Effector memory CD4-positive, alpha-beta T cell (primary cell): ENCODE measurements around the gene ABI1.

Experiments
- DNase-seq, 3 donors: peaks; one replicate each; pipeline ENCODE4 v3.0.0-alpha.2; 2020
- H3K27ac ChIP-seq: 2 replicates; pipeline ENCODE4 v1.7.0; 2013; ENCODE audit warnings: mild to moderate bottlenecking, low read length, moderate library complexity; ENCODE audit not compliant: insufficient read depth, poor library complexity, severe bottlenecking
- H3K27me3 ChIP-seq: replicated peaks from 2 replicates; pipeline ENCODE4 v1.7.0; 2013; ENCODE audit warnings: mild to moderate bottlenecking, low read length; ENCODE audit not compliant: insufficient read depth, control insufficient read depth, poor library complexity, severe bottlenecking
- H3K36me3 ChIP-seq: 2 replicates; pipeline ENCODE4 v1.7.0; 2013; ENCODE audit warnings: mild to moderate bottlenecking, low read length, moderate library complexity; ENCODE audit not compliant: control insufficient read depth, insufficient read depth
- H3K4me1 ChIP-seq: 2 replicates; pipeline ENCODE4 v1.7.0; 2013; ENCODE audit warnings: low read length, mild to moderate bottlenecking; ENCODE audit not compliant: control insufficient read depth, insufficient read depth, poor library complexity, severe bottlenecking
- H3K4me3 ChIP-seq: 2 replicates; pipeline ENCODE4 v1.7.0; 2013; ENCODE audit warnings: low read length, low read depth, mild to moderate bottlenecking; ENCODE audit not compliant: insufficient read depth, poor library complexity, severe bottlenecking
- H3K9me3 ChIP-seq: 2 replicates; pipeline ENCODE4 v1.7.0; 2013; ENCODE audit warnings: mild to moderate bottlenecking, low read length, moderate library complexity; ENCODE audit not compliant: control insufficient read depth

The ABI1 gene

DNA sequence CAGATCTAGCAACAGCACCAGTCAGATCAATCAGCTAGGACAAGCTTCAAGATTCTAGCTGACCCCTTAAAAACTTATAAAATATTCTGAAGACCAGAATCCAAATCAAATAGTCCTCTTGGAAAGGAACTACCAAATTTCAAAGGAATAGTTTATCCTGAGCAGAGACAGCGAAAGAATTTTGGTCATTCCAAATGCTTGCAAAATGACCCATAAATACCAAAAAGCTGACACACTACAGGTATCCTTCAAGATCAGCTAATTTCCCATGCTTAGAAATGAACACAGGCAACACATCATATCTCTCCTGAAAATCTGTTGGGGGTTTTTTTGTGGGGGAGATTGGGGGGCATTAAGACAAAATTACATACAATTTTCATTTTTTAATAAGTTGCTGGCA, 84.5 kb downstream of the ABI1 start:
- Histone ChIP-seq H3K27me3 (no peaks in the 10 kb centered on the region), H3K36me3 (no peaks in the 10 kb centered on the region), H3K27ac (no peak overlapping the region), H3K9me3 (no peaks in the 10 kb centered on the region), H3K4me3 (no peak overlapping the region), H3K4me1 (no peaks in the 10 kb centered on the region)
- no peak for DNase-seq

DNA sequence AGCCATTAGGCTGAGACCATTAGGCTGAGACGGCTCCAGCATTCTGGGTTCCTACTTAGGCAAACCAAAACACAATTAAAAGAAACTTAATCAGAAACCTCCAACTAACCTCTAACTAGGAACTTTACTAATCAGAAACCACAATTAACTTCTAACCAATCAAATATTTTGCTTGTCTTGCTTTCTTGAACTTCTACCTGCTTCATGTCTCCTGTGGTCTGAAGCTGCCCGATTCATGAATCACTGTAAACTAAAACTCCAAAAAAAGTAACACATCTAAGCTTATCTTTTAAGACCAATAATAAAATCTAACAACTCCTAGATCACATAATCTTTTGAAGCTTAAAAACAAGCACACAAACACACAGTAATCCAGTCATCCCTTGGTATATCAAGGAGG, 87.1 kb downstream of the ABI1 start:
- H3K4me3 ChIP-seq, result no peak overlapping the region
- no peaks in the 10 kb centered on the region for H3K9me3 ChIP-seq
- H3K36me3 ChIP-seq, result peaks cover 5% of the 10 kb centered on the region
- H3K27ac ChIP-seq, result no peak overlapping the region
- no peaks in the 10 kb centered on the region for H3K4me1 ChIP-seq
- H3K27me3 ChIP-seq, result no peaks in the 10 kb centered on the region
- DNase-seq, result no peak

DNA sequence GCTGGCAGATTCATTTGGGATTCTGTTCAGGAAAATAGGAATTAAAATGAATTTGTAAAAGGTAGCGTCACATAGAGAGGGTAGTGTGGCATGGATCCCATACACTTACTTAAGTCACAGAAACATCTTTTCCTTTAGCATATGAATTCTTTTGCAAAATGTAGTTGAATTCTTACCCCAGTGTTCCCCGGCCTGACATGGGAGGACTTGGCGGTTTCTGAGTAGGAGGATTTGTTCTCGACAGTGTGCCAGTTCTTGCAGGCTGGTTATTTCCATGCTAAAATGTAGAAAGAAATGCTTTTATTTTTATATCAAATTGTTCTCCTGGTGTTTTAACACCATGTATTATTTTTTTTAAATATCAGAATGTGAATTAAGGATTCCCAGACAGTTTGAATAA, 90.7 kb downstream of the ABI1 start:
- H3K27ac ChIP-seq, result no peak overlapping the region
- DNase-seq, result no peak

DNA sequence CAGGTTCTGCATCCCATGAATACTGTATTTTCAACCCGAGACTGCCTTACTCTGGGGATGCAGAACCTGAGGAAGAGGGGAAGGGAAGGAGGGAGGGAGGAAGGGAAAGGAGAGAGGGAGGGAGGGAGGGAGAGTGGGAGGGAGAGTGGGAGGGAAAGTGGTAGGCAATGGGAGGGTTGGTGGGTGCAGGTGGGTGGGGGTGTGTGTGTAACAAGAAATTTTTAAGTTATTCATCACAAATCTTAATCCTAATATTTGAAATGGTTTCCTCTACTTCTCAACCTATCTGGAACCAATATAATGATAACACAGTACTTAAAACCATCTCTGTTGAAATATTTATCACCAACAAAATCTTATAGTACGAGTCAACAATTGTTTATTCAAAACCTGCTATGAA, 95.2 kb downstream of the ABI1 start:
- H3K4me1 ChIP-seq, result no peaks in the 10 kb centered on the region
- peaks cover 33% of the 10 kb centered on the region for H3K36me3 ChIP-seq
- no peak overlapping the region for H3K4me3 ChIP-seq
- no peaks in the 10 kb centered on the region for H3K9me3 ChIP-seq
- no peak overlapping the region for H3K27ac ChIP-seq
- no peak for DNase-seq
- H3K27me3 ChIP-seq, result no peaks in the 10 kb centered on the region

More for the DNA sequence above, 90.7 kb downstream of the ABI1 start:
- H3K4me1 ChIP-seq, result no peaks in the 10 kb centered on the region
- no peaks in the 10 kb centered on the region for H3K27me3 ChIP-seq
- H3K4me3 ChIP-seq, result no peak overlapping the region
- no peaks in the 10 kb centered on the region for H3K9me3 ChIP-seq
- peaks cover 9% of the 10 kb centered on the region for H3K36me3 ChIP-seq

DNA sequence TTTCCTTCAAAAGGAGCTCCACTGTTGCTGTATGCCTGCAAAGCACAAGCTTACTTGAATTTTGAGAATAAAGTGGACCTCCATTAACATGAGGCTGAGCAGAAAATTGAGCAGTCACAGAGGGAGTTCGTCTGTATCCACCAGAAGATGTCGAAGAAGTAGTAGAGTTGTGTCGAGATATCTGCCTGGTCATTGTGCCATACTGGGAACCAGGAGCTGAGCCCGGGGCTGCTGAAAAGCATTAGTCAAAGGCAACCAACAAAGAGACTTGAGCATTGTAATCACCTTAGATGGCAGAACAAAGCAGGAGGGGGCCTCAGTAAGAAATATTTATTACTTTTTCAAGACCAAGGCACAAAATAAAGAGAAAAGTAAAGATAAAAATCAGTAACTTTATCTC, 101.8 kb downstream of the ABI1 start:
- Histone ChIP-seq H3K9me3 (no peaks in the 10 kb centered on the region), H3K27me3 (no peaks in the 10 kb centered on the region), H3K27ac (no peak overlapping the region), H3K36me3 (peaks cover 34% of the 10 kb centered on the region), H3K4me3 (no peak overlapping the region), H3K4me1 (no peaks in the 10 kb centered on the region)
- DNase-seq, result no peak

DNA sequence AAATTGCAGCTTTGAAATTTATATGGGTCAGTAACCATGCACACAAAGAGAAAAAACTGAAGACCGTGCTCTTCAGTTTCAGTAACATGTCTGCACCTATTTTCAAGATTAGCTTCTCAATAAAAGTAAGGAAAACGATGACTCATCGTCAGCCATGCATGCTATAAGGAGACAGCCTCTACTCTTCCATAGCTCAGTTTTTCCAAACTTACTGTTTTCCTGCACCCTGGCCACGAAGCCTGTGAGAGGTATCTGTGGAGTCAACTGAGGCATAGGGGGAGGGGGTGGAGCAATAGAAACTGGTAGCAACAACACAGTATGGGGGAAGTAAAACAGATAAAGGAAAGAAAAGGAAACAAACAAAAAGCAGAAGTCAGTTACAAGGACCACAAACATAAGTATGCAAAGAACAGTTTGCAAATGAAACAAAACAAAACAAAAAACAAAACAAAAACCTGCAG, 105.3 kb downstream of the ABI1 start:
- no peak overlapping the region for H3K27ac ChIP-seq

DNA sequence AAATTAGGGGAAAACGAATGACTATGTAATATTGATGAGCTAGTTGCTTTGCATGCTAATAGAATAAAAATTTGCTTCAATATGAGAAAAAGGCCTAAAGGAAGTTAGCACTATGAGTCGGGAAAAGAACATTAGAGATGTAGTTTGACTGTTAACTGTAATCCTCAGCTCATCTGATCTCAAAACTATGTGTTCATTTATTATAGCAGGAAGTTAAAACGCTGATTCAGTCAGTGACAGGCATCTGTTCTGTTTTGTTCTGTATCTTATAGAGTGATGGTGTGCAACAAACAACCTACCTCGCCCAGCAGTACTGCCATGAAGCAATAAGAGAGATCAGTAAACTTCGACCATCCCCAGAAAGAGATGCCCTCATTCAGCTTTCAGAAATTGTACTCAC, 114.7 kb downstream of the ABI1 start:
- Histone ChIP-seq H3K27ac (no peak overlapping the region), H3K9me3 (no peaks in the 10 kb centered on the region), H3K4me3 (no peak overlapping the region), H3K4me1 (no peaks in the 10 kb centered on the region), H3K27me3 (no peaks in the 10 kb centered on the region), H3K36me3 (peaks cover 29% of the 10 kb centered on the region)
- DNase-seq, result no peak

More for the DNA sequence above, 105.3 kb downstream of the ABI1 start:
- Histone ChIP-seq H3K9me3 (no peaks in the 10 kb centered on the region), H3K36me3 (peaks cover 24% of the 10 kb centered on the region), H3K4me3 (no peak overlapping the region), H3K27me3 (no peaks in the 10 kb centered on the region), H3K4me1 (no peaks in the 10 kb centered on the region)
- DNase-seq, result no peak

DNA sequence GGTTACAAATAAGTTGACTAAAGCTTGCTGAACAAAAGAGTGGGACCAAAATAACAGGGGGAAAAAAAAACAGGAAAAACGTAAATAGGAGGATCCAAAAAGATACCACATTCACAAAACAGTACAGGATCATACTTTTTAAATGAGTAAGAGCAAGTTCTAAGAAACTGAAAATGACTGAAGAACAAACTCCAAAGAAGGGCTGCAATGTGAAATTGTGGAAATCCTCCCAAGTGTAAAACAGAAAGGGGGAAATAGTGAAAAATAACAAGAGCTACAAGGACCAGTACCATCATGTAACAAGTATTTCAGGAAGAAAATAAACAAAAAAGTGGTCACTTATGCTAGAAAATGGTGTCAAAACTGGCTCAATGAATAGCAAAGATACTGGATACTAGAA, 116.9 kb downstream of the ABI1 start:
- Histone ChIP-seq H3K36me3 (peaks cover 17% of the 10 kb centered on the region), H3K27me3 (no peaks in the 10 kb centered on the region), H3K4me1 (no peaks in the 10 kb centered on the region), H3K9me3 (no peaks in the 10 kb centered on the region), H3K27ac (no peak overlapping the region), H3K4me3 (no peak overlapping the region)
- no peak for DNase-seq

DNA sequence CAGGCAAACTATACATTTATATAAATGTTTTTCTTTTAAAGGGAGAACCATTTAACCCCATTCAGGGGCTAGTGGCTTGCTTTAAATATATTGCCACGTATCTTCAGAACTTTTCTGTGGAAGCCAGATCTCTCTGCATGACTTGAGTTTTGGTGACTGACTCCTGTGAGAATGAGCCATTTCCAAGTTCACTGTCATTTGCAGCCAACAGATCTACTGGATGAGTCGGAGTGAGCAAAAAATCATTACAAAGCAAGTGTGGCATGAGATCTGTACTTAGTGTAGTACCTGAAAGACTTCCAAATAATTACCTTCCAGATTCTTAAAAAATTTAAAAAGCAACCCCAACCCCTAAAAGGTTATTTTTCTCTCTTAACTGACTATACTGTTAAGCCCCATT, 117.7 kb downstream of the ABI1 start:
- Histone ChIP-seq H3K9me3 (no peaks in the 10 kb centered on the region), H3K4me1 (peaks cover under 1% of the 10 kb centered on the region), H3K4me3 (no peak overlapping the region), H3K27ac (no peak overlapping the region), H3K36me3 (peaks cover 12% of the 10 kb centered on the region), H3K27me3 (no peaks in the 10 kb centered on the region)
- no peak for DNase-seq

DNA sequence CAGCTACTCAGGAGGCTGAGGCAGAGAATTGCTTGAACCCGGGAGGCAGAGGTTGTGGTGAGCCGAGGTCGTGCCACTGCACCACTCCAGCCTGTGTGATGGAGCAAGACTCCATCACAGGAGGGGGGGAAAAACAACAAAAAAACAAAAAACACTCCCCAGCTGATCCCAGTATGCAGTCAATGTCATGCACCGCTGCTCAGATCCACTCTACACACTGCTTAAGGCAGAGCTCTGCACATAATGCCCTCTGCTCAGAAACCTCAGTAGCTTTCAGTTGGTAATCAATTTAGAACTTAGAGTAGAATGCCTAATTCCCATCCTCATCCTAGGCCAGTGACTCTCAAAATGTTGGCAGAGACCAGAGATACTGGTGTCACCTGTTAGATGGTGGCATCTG, 119.4 kb downstream of the ABI1 start:
- Histone ChIP-seq H3K27ac (no peak overlapping the region), H3K4me3 (no peak overlapping the region), H3K4me1 (peaks cover 3% of the 10 kb centered on the region), H3K36me3 (peaks cover 6% of the 10 kb centered on the region), H3K9me3 (no peaks in the 10 kb centered on the region), H3K27me3 (no peaks in the 10 kb centered on the region)
- DNase-seq, result no peak
